Heart left ventricle (tissue), 16 donors: ENCODE results near the gene ANXA2. TPM values are rescaled to one million over a fixed set of nuclear protein-coding genes. Genes with fewer than 3 reads are reported as not detected.

Experiments used
- ATAC-seq, 4 donors: fragments of 200-7000 bp; cut with Tn5 transposase; one replicate each; pipeline ENCODE4 v1.9.1; 2020 to 2022; ENCODE audit warnings: moderate library complexity in 4 of 4, mild to moderate bottlenecking in 3 of 4, moderate number of reproducible peaks in 1 of 4
- DNase-seq, 5 donors: peaks; one replicate each; pipeline ENCODE4 v3.0.0-alpha.2; 2020
- H3K27ac ChIP-seq, 12 donors: fragments of 200-600 bp; sonication (generic) in 4 of 12; one replicate each; pipeline versions ENCODE4 v1.5.0 to v1.8.0; 2016 to 2022; ENCODE audit warnings: mild to moderate bottlenecking in 2 of 12
- H3K27me3 ChIP-seq, 9 donors: fragments of 200-600 bp; sonication (generic) in 2 of 9; one replicate each; pipeline versions ENCODE4 v1.5.1 to v1.8.0; 2016 to 2022; ENCODE audit warnings: mild to moderate bottlenecking in 3 of 9
- H3K36me3 ChIP-seq, 9 donors: fragments of 200-600 bp; sonication (generic) in 2 of 9; one replicate each; pipeline versions ENCODE4 v1.5.0 to v1.8.0; 2018 to 2022; ENCODE audit warnings: mild to moderate bottlenecking in 2 of 9
- H3K4me1 ChIP-seq, 12 donors: fragments of 200-600 bp; sonication (generic) in 4 of 12; one replicate each; pipeline versions ENCODE4 v1.5.0 to v1.8.0; 2016 to 2022; ENCODE audit warnings: mild to moderate bottlenecking in 3 of 12
- H3K4me3 ChIP-seq, 12 donors: fragments of 200-600 bp; sonication (generic) in 4 of 12; one replicate each; pipeline versions ENCODE4 v1.5.0 to v1.8.0; 2017 to 2022; ENCODE audit warnings: mild to moderate bottlenecking in 9 of 12, moderate library complexity in 4 of 12
- H3K9me3 ChIP-seq, 12 donors: fragments of 200-600 bp; sonication (generic) in 4 of 12; one replicate each; pipeline versions ENCODE4 v1.5.0 to v1.8.0; 2016 to 2022; ENCODE audit warnings: mild to moderate bottlenecking in 1 of 12
- POLR2A ChIP-seq, 2 donors: fragments of 450-650 bp; IDR thresholded peaks; one replicate each; pipeline ENCODE4 v1.6.1; 2017; ENCODE audit warnings: antibody characterized with exemption in 2 of 2, mild to moderate bottlenecking in 2 of 2, moderate library complexity in 2 of 2
- WGBS, 4 donors: extraction: QIAGEN DNeasy Blood & Tissue Kit in 2 of 4; methylation state at CpG; one replicate each; pipeline versions ENCODE4 v1.1.5 to v1.1.7; 2013 to 2018; 5-methylcytosine and 5-hydroxymethylcytosine counted together
- intact Hi-C, 10 donors: fragments of 100-400 bp; cut with DNase I; formaldehyde crosslinking; loops; one replicate each; pipeline versions ENCODE4 v1.11.1 to v1.14.2; 2022
- polyA plus RNA-seq, 2 donors: library from polyadenylated mRNA; stranded (reverse); fragments of 200-250 nt; gene quantifications; one replicate each; pipeline ENCODE4 v1.2.3, GENCODE V29; 2013
- total RNA-seq, 9 donors: library from RNA; depleted of rRNA in 2 of 9; stranded (reverse); fragments of >200 nt in 2 of 9; fragmentation: NEBNext Ultra II Directional in 3 of 9; extraction: Animal tissue kit (Norgen Biotek cat#: 25700) in 3 of 9; gene quantifications; one replicate each; pipeline versions ENCODE4 v1.1.0 to v1.2.4, GENCODE V29; 2016 to 2023
- TF ChIP-seq, protein P1 (sequence below), 12 donors: fragments of 200-600 bp; sonication (generic) in 4 of 12; IDR thresholded peaks; one replicate each; pipeline versions ENCODE4 v1.5.0 to v1.8.0; 2018 to 2022; ENCODE audit warnings: antibody characterized with exemption in 12 of 12, mild to moderate bottlenecking in 5 of 12
- donor health status: ischemic (EF 13 %, LVEDD 7.1; RV severe dilation, severe dysfunction).
- donor health status: healthy with polysubstance abuse.
- donor health status: DM: no; HTN: yes; CAD: no.
- donor health status: DM: no; HTN: no; CAD: no.
- donor health status: ischemic (EF 25% LVEDD 6.9; RV normal size, moderate dysfunction).
- donor health status: ischemic (EF 25% LVEDD 5.7; RV mildly dilated, moderate dysfunction).
- donor health status: healthy.
- donor health status: DM: yes; HTN: yes; CAD: no.
- donor health status: ischemic (EF 35%, LVEDD 5.7; RV mildly dilated, moderate dysfunction).
- donor health status: nonischemic (EF 11% LVEDD 7.7; RV severe dilation, severe dysfunction).
- donor health status: DM: yes; HTN: yes; CAD: no.
- donor health status: PGD.
- donor health status: ischemic (EF 29% LVEDD 5.4; RV normal size, mild dysfunction).
- donor health status: nonischemic (EF 23%, LVEDD 6.1; RV moderate dilation, normal function).

Gene ANXA2
- total and polyA plus RNA-seq, 11 donors: 106 to 547 (median 207) TPM

DNA sequence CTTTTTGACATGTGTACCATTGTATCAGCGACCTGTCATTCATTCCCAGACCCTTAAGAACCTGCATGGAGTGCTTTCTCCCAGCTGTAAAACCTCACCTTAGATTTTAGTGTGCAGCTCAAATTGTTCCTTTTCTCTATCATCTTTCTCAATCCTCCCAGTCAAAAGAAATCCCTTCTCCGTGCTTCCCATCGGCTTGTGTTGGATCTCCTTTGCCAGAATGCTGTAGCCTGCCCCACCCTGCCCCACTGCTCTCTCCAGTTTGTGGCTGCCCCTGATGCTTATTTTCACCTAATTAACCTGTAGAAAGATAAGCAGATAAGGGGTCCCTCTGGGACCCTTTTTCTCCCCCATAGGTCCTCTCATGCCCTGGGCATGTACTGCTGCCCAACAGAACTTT lies 51.1 kb downstream of the ANXA2 start:
- TF ChIP-seq POLR2A (IDR thresholded peaks at IDR 0.05): no peak
- TF ChIP-seq, protein P1, sequence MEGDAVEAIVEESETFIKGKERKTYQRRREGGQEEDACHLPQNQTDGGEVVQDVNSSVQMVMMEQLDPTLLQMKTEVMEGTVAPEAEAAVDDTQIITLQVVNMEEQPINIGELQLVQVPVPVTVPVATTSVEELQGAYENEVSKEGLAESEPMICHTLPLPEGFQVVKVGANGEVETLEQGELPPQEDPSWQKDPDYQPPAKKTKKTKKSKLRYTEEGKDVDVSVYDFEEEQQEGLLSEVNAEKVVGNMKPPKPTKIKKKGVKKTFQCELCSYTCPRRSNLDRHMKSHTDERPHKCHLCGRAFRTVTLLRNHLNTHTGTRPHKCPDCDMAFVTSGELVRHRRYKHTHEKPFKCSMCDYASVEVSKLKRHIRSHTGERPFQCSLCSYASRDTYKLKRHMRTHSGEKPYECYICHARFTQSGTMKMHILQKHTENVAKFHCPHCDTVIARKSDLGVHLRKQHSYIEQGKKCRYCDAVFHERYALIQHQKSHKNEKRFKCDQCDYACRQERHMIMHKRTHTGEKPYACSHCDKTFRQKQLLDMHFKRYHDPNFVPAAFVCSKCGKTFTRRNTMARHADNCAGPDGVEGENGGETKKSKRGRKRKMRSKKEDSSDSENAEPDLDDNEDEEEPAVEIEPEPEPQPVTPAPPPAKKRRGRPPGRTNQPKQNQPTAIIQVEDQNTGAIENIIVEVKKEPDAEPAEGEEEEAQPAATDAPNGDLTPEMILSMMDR (IDR thresholded peaks at IDR 0.05): no peak
- DNase-seq (no peak), ATAC-seq (no peak)
- 96 to 98% (median 97%) methylated on average over 3 of the region's 3 CpGs for WGBS, 4 donors
- intact Hi-C loops: no loop called here
- H3K4me3 ChIP-seq: no peak overlapping the region
- H3K27me3 ChIP-seq: no peaks in the 10 kb centered on the region
- no peak overlapping the region for H3K27ac ChIP-seq
- H3K9me3 ChIP-seq: no peaks in the 10 kb centered on the region
- H3K36me3 ChIP-seq: peaks cover 5 to 66% (median 61%) of the 10 kb centered on the region in 9 donors
- peaks cover 0 to 5% (median 0%) of the 10 kb centered on the region in 12 donors for H3K4me1 ChIP-seq

DNA sequence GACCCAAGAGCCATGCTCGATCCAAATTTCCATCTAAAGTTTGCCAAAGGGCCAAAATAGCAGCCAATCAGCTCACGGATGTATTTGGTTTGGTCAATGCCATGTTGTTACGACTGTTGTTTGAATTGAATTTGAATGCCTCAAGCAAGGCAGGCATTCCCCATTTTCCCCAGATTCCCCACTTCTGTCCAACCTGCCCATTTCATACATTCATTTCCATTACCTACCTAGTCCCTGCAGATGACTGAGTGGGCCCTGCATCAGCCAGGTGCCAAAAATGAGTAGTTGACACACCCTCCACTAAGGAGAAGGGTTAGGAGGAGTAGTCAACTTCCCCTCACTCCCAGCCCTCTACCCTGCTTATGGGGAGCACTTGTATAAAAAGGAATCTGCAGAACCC lies 51.7 kb downstream of the ANXA2 start:
- Histone ChIP-seq H3K4me1 (peaks cover 0 to 5% (median 0%) of the 10 kb centered on the region in 12 donors), H3K9me3 (no peaks in the 10 kb centered on the region), H3K27me3 (no peaks in the 10 kb centered on the region), H3K27ac (no peak overlapping the region), H3K36me3 (peaks cover 5 to 60% (median 55%) of the 10 kb centered on the region in 9 donors), H3K4me3 (no peak overlapping the region)
- intact Hi-C loops: no loop called here
- DNase-seq (no peak), ATAC-seq (no peak)
- TF ChIP-seq, protein P1 (IDR thresholded peaks at IDR 0.05): no peak
- no peak for TF ChIP-seq POLR2A (IDR thresholded peaks at IDR 0.05)
- 88 to 92% (median 90%) methylated on average over 3 of the region's 3 CpGs for WGBS, 4 donors

DNA sequence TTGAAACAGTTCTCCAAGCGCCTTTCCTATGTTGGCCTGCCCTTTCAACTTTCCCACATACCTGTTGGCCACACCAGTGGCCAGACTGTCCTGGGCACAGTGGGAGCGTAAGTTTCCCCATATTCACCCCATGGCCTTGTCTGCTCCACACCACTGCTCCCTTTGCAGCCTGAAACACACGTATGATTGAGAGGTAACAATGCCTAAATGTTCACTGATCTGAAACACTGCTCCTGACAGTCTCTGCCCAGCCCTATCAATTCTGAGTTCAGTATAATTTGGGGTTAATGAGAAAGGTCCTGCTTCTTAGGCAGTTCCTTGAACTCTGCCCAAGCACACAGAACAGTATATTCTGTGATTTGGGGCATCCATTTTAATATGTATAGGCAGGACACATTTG lies 52.2 kb downstream of the ANXA2 start:
- H3K27ac ChIP-seq: no peak overlapping the region
- ATAC-seq (no peak), DNase-seq (no peak)
- H3K4me3 ChIP-seq: no peak overlapping the region
- TF ChIP-seq, protein P1 (IDR thresholded peaks at IDR 0.05): no peak
- no peak for TF ChIP-seq POLR2A (IDR thresholded peaks at IDR 0.05)
- intact Hi-C loops: no loop called here
- H3K36me3 ChIP-seq: peaks cover 5 to 55% (median 51%) of the 10 kb centered on the region in 9 donors
- H3K27me3 ChIP-seq: no peaks in the 10 kb centered on the region
- WGBS, 4 donors: 91 to 95% (median 92%) methylated on average over 3 of the region's 3 CpGs
- peaks cover 0 to 5% (median 0%) of the 10 kb centered on the region in 12 donors for H3K4me1 ChIP-seq
- no peaks in the 10 kb centered on the region for H3K9me3 ChIP-seq

DNA sequence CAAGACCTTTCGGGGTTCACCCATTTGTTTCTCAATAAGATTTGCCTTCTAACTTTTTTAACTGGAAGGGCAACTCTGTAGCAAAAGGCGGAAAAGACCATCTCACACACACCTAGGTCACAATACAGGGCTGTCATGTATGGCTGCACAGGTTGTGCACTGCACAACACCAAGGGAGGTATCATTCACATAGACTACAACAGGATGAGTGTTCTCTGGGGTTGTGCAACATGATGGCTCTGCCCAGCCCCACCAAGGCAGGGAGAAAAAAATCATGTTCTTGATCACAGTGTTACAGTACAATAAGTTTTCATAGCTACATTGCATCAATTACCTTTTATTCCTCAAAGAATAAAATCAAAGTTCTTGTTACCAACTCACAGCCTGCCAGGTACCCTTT lies 52.8 kb downstream of the ANXA2 start:
- 97 to 100% (median 100%) methylated on average over 2 of the region's 2 CpGs for WGBS, 4 donors
- no peak overlapping the region for H3K27ac ChIP-seq
- ATAC-seq (peak in 1 of 4 donors; percentile 47), DNase-seq (no peak)
- H3K36me3 ChIP-seq: peaks cover 5 to 49% (median 45%) of the 10 kb centered on the region in 9 donors
- H3K27me3 ChIP-seq: no peaks in the 10 kb centered on the region
- intact Hi-C loops: no loop called here
- H3K9me3 ChIP-seq: no peaks in the 10 kb centered on the region
- H3K4me3 ChIP-seq: no peak overlapping the region
- H3K4me1 ChIP-seq: peaks cover 0 to 5% (median 0%) of the 10 kb centered on the region in 12 donors
- TF ChIP-seq POLR2A (IDR thresholded peaks at IDR 0.05): no peak
- TF ChIP-seq, protein P1 (IDR thresholded peaks at IDR 0.05): no peak
